Thyroid gland (tissue), 4 donors: ENCODE data around the gene LSM2.

Experiments used
- CTCF ChIP-seq, 6 experiments: fragments of 200-600 bp in 3 of 6; fragments of 450-650 bp in 3 of 6; sonication (generic) in 3 of 6; IDR thresholded peaks; one replicate each; pipeline ENCODE4 v1.5.1; 2016 to 2019; ENCODE audit warnings: antibody characterized with exemption in 6 of 6, mild to moderate bottlenecking in 2 of 6, inconsistent platforms in 1 of 6, moderate library complexity in 1 of 6
- POLR2A ChIP-seq, 2 donors: fragments of 450-650 bp; IDR thresholded peaks; one replicate each; pipeline ENCODE4 v1.6.1; 2017; ENCODE audit warnings: antibody characterized with exemption in 2 of 2, mild to moderate bottlenecking in 2 of 2, moderate library complexity in 1 of 2

GRCh38 chr6:31778193-31778592 lies 28.6 kb downstream of the LSM2 start:
- no peak for TF ChIP-seq CTCF (IDR thresholded peaks at IDR 0.05)
- TF ChIP-seq POLR2A (IDR thresholded peaks at IDR 0.05), result no peak
